PC-3 (cell line): ENCODE data around the gene ZCCHC14. TPM values are rescaled to one million over a fixed set of nuclear protein-coding genes. Genes with fewer than 3 reads are reported as not detected.

Experiments
- ATAC-seq: fragments of 200-7000 bp; cut with Tn5 transposase; 2 replicates; pipeline ENCODE4 v1.9.1; 2020; ENCODE audit warnings: mild to moderate bottlenecking, moderate library complexity
- BruUV-seq: library from RNA; stranded (reverse); fragments of 400-500 nt; replicated peaks from 2 replicates; lab custom pipeline; 2021; lab: Mats Ljungman, UMichigan
- CTCF ChIA-PET: fragments of 300-600 bp; sonication (Branson Sonifier 250); formaldehyde crosslinking; loops from one replicate; lab custom pipeline; 2022; ENCODE audit warnings: antibody characterized with exemption; lab: Charles Lee
- POLR2A ChIA-PET: fragments of 300-600 bp; sonication (Branson Sonifier 250); formaldehyde crosslinking; loops from one replicate; lab custom pipeline; 2022; ENCODE audit warnings: antibody characterized with exemption; ENCODE audit not compliant: unreplicated experiment; lab: Charles Lee
- DNase-seq: peaks from one replicate; pipeline ENCODE4 v3.0.0-alpha.2; 2015
- H2AFZ ChIP-seq: fragments of 300-600 bp; sonication (generic); 2 replicates; pipeline ENCODE4 v1.6.0; 2016; ENCODE audit warnings: antibody characterized with exemption, low read length
- H3F3A ChIP-seq: fragments of 300-600 bp; sonication (generic); one replicate; pipeline ENCODE4 v1.6.0; 2017; ENCODE audit warnings: antibody characterized with exemption, low read length, control low read depth, mild to moderate bottlenecking; ENCODE audit not compliant: unreplicated experiment
- H3K27ac ChIP-seq: fragments of 300-600 bp; sonication (generic); 2 replicates; pipeline ENCODE4 v1.5.1; 2016; ENCODE audit warnings: mild to moderate bottlenecking, low read length
- H3K27me3 ChIP-seq: fragments of 300-600 bp; sonication (generic); 2 replicates; pipeline ENCODE4 v1.6.1; 2016; ENCODE audit warnings: low read length, mixed read lengths
- H3K36me3 ChIP-seq: fragments of 300-600 bp; sonication (generic); 2 replicates; pipeline ENCODE4 v1.6.1; 2016; ENCODE audit warnings: low read depth, mixed run types, low read length, mixed read lengths
- H3K4me1 ChIP-seq: fragments of 300-600 bp; sonication (generic); 2 replicates; pipeline ENCODE4 v1.5.1; 2016; ENCODE audit warnings: low read length; ENCODE audit not compliant: insufficient read depth
- H3K4me2 ChIP-seq: fragments of 300-600 bp; sonication (generic); 2 replicates; pipeline ENCODE4 v1.6.0; 2016; ENCODE audit warnings: low read length
- H3K4me3 ChIP-seq: fragments of 300-600 bp; sonication (generic); 2 replicates; pipeline ENCODE4 v1.5.1; 2016; ENCODE audit warnings: mild to moderate bottlenecking, low read length, mixed read lengths
- H3K79me2 ChIP-seq: fragments of 300-600 bp; sonication (generic); 2 replicates; pipeline ENCODE4 v1.6.1; 2017; ENCODE audit warnings: low read length, mixed read lengths
- H3K9ac ChIP-seq: fragments of 300-600 bp; sonication (generic); 2 replicates; pipeline ENCODE4 v1.6.0; 2016; ENCODE audit warnings: mild to moderate bottlenecking, low read length
- H3K9me2 ChIP-seq: fragments of 300-600 bp; sonication (generic); replicated peaks from 2 replicates; pipeline ENCODE4 v1.6.1; 2016; ENCODE audit warnings: mixed run types, low read length, mixed read lengths
- H3K9me3 ChIP-seq: fragments of 300-600 bp; sonication (generic); 2 replicates; pipeline ENCODE4 v1.6.1; 2016; ENCODE audit warnings: low read length, mixed read lengths
- H4K20me1 ChIP-seq: fragments of 300-600 bp; sonication (generic); 2 replicates; pipeline ENCODE4 v1.6.1; 2016; ENCODE audit warnings: low read length, mixed read lengths
- EZH2 ChIP-seq: fragments of 300-600 bp; sonication (generic); IDR thresholded peaks from one replicate; pipeline ENCODE4 v1.6.1; 2017; ENCODE audit warnings: antibody characterized with exemption, mild to moderate bottlenecking, low read length; ENCODE audit not compliant: unreplicated experiment
- EZH2phosphoT487 ChIP-seq: fragments of 300-600 bp; sonication (generic); IDR thresholded peaks from 2 replicates; pipeline ENCODE4 v1.6.1; 2018; ENCODE audit warnings: mild to moderate bottlenecking, antibody characterized with exemption, low read length, borderline replicate concordance
- intact Hi-C: fragments of 100-400 bp; cut with micrococcal nuclease; formaldehyde crosslinking; loops from 2 replicates; pipeline ENCODE4 v1.9.0; 2023
- total RNA-seq: library from RNA; depleted of rRNA; stranded (reverse); fragments of >200 nt; gene quantifications from 2 replicates; pipeline ENCODE4 v1.2.3, GENCODE V29; 2014
- TF ChIP-seq, protein P1 (sequence below): fragments of 300-600 bp; sonication (generic); conservative IDR thresholded peaks from 2 replicates; pipeline ENCODE4 v1.5.1; 2017; ENCODE audit warnings: antibody characterized with exemption, low read depth, mild to moderate bottlenecking, low read length

ZCCHC14 gene
- total RNA-seq, 1 experiment from 2014 or later = 5.3 TPM

- intact Hi-C loops = no loop called here
- DNase-seq = no peak
- Histone ChIP-seq H4K20me1 (no peaks in the 10 kb centered on the region), H3K27ac (no peak overlapping the region), H3K4me2 (no peak overlapping the region), H3K4me1 (no peaks in the 10 kb centered on the region), H3K9me3 (no peaks in the 10 kb centered on the region), H2AFZ (no peak overlapping the region), H3K36me3 (no peaks in the 10 kb centered on the region), H3K9me2 (no peaks in the 10 kb centered on the region), H3K4me3 (no peak overlapping the region), H3F3A (no peaks in the 10 kb centered on the region), H3K9ac (no peak overlapping the region), H3K79me2 (peaks cover 71% of the 10 kb centered on the region), H3K27me3 (no peaks in the 10 kb centered on the region)
- no TSS peak for BruUV-seq
- POLR2A ChIA-PET = no interaction called here
- ATAC-seq = no peak
- CTCF ChIA-PET = no interaction called here
- no peak for TF ChIP-seq EZH2
- TF ChIP-seq EZH2phosphoT487 = no peak
- TF ChIP-seq, protein P1, sequence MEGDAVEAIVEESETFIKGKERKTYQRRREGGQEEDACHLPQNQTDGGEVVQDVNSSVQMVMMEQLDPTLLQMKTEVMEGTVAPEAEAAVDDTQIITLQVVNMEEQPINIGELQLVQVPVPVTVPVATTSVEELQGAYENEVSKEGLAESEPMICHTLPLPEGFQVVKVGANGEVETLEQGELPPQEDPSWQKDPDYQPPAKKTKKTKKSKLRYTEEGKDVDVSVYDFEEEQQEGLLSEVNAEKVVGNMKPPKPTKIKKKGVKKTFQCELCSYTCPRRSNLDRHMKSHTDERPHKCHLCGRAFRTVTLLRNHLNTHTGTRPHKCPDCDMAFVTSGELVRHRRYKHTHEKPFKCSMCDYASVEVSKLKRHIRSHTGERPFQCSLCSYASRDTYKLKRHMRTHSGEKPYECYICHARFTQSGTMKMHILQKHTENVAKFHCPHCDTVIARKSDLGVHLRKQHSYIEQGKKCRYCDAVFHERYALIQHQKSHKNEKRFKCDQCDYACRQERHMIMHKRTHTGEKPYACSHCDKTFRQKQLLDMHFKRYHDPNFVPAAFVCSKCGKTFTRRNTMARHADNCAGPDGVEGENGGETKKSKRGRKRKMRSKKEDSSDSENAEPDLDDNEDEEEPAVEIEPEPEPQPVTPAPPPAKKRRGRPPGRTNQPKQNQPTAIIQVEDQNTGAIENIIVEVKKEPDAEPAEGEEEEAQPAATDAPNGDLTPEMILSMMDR = no peak
These were observed 121.5 kb downstream of the ZCCHC14 start for GRCh38 chr16:87371261-87371866.

- Histone ChIP-seq H4K20me1 (no peaks in the 10 kb centered on the region), H3K36me3 (no peaks in the 10 kb centered on the region), H3K27me3 (no peaks in the 10 kb centered on the region), H3K4me1 (no peaks in the 10 kb centered on the region), H3K9ac (no peak overlapping the region), H3K9me2 (no peaks in the 10 kb centered on the region), H2AFZ (no peak overlapping the region), H3K27ac (no peak overlapping the region), H3K4me2 (no peak overlapping the region), H3F3A (no peaks in the 10 kb centered on the region), H3K4me3 (no peak overlapping the region), H3K9me3 (no peaks in the 10 kb centered on the region), H3K79me2 (peaks cover 67% of the 10 kb centered on the region)
- TF ChIP-seq EZH2 (no peak), EZH2phosphoT487 (no peak)
- TF ChIP-seq, protein P1 = no peak
- BruUV-seq = no TSS peak
- POLR2A ChIA-PET = no interaction called here
- ATAC-seq = no peak
- no peak for DNase-seq
- CTCF ChIA-PET = no interaction called here
- intact Hi-C loops = no loop called here
These were observed 122.8 kb downstream of the ZCCHC14 start for GRCh38 chr16:87369796-87370719.
